ENCODE measurements around the gene NAGA.

The NAGA gene

GRCh38 chr22:42061041-42061440 is 9.6 kb downstream of the NAGA start:
- Histone ChIP-seq H3K4me2 (ENCODE audit: low read length) (no peak overlapping the region), H2BK5ac (ENCODE audit: low read depth, low read length, poor library complexity) (no peak overlapping the region), H3K4me3 (ENCODE audit: low read depth, low read length) (no peak overlapping the region), H3K27me3 (ENCODE audit: insufficient read depth, low read length) (no peaks in the 10 kb centered on the region), H3K36me3 (ENCODE audit: control insufficient read depth in 1 of 2, insufficient read depth in 2 of 2, low read length in 2 of 2) (peaks cover 17 to 22% of the 10 kb centered on the region in 2 experiments), H3K27ac (ENCODE audit: low read depth, low read length) (no peak overlapping the region), H2AK5ac (ENCODE audit: low read length) (no peak overlapping the region), H2BK12ac (ENCODE audit: low read length) (no peak overlapping the region), H3K23ac (ENCODE audit: low read length) (no peak overlapping the region), H3K14ac (ENCODE audit: low read length) (no peak overlapping the region), H4K12ac (ENCODE audit: low read depth, low read length) (no peak overlapping the region), H4K91ac (ENCODE audit: low read depth, low read length) (no peak overlapping the region), H3K9ac (ENCODE audit: low read length) (no peak overlapping the region), H3K18ac (ENCODE audit: low read length) (no peak overlapping the region), H2BK120ac (ENCODE audit: insufficient read depth, low read length, poor library complexity) (no peak overlapping the region), H2AFZ (ENCODE audit: insufficient read depth, low read length, poor library complexity) (no peak overlapping the region), H3K4ac (ENCODE audit: low read depth, low read length) (no peak overlapping the region), H3K4me1 (ENCODE audit: control insufficient read depth in 1 of 2, insufficient read depth in 2 of 2, low read length in 2 of 2) (no peaks in the 10 kb centered on the region), H3K9me3 (ENCODE audit: insufficient read depth, low read depth, low read length) (peaks cover 3% of the 10 kb centered on the region), H4K8ac (ENCODE audit: low read depth, low read length) (no peak overlapping the region), H3K79me2 (ENCODE audit: control insufficient read depth, insufficient read depth, low read length, poor library complexity) (no peaks in the 10 kb centered on the region), H3K79me1 (ENCODE audit: low read length) (no peaks in the 10 kb centered on the region)
- DNase-seq: no peak
- no CpG with 5 or more reads among the region's 7 CpGs for WGBS (ENCODE audit: extremely low coverage, insufficient coverage, insufficient read length)

- no CpG with 5 or more reads among the region's 5 CpGs for WGBS (ENCODE audit: extremely low coverage, insufficient coverage, insufficient read length)
- DNase-seq: no peak
- no peaks in the 10 kb centered on the region for H3K79me1 ChIP-seq (ENCODE audit: low read length)
- H4K12ac ChIP-seq (ENCODE audit: low read depth, low read length): no peak overlapping the region
- no peak overlapping the region for H3K4me2 ChIP-seq (ENCODE audit: low read length)
- H3K79me2 ChIP-seq (ENCODE audit: control insufficient read depth, insufficient read depth, low read length, poor library complexity): no peaks in the 10 kb centered on the region
- H2BK12ac ChIP-seq (ENCODE audit: low read length): no peak overlapping the region
- H3K27ac ChIP-seq (ENCODE audit: low read depth, low read length): no peak overlapping the region
- no peak overlapping the region for H3K4me3 ChIP-seq (ENCODE audit: low read depth, low read length)
- peaks cover 3% of the 10 kb centered on the region for H3K9me3 ChIP-seq (ENCODE audit: insufficient read depth, low read depth, low read length)
- no peaks in the 10 kb centered on the region for H3K4me1 ChIP-seq (ENCODE audit: control insufficient read depth in 1 of 2, insufficient read depth in 2 of 2, low read length in 2 of 2)
- no peak overlapping the region for H4K91ac ChIP-seq (ENCODE audit: low read depth, low read length)
- no peak overlapping the region for H2AK5ac ChIP-seq (ENCODE audit: low read length)
- H2BK5ac ChIP-seq (ENCODE audit: low read depth, low read length, poor library complexity): no peak overlapping the region
- H3K36me3 ChIP-seq (ENCODE audit: control insufficient read depth in 1 of 2, insufficient read depth in 2 of 2, low read length in 2 of 2): peaks cover 13 to 18% of the 10 kb centered on the region in 2 experiments
- H2AFZ ChIP-seq (ENCODE audit: insufficient read depth, low read length, poor library complexity): no peak overlapping the region
- H3K23ac ChIP-seq (ENCODE audit: low read length): no peak overlapping the region
- no peaks in the 10 kb centered on the region for H3K27me3 ChIP-seq (ENCODE audit: insufficient read depth, low read length)
- no peak overlapping the region for H3K18ac ChIP-seq (ENCODE audit: low read length)
- no peak overlapping the region for H3K4ac ChIP-seq (ENCODE audit: low read depth, low read length)
- H4K8ac ChIP-seq (ENCODE audit: low read depth, low read length): no peak overlapping the region
- H3K14ac ChIP-seq (ENCODE audit: low read length): no peak overlapping the region
- no peak overlapping the region for H3K9ac ChIP-seq (ENCODE audit: low read length)
- no peak overlapping the region for H2BK120ac ChIP-seq (ENCODE audit: insufficient read depth, low read length, poor library complexity)
These were observed 10.1 kb downstream of the NAGA start for GRCh38 chr22:42060489-42060888.

GRCh38 chr22:42056757-42057511 is 13.7 kb downstream of the NAGA start:
- H4K91ac ChIP-seq (ENCODE audit: low read depth, low read length): no peak overlapping the region
- H3K36me3 ChIP-seq (ENCODE audit: control insufficient read depth in 1 of 2, insufficient read depth in 2 of 2, low read length in 2 of 2): peaks cover 13 to 17% of the 10 kb centered on the region in 2 experiments
- no CpG with 5 or more reads among the region's 1 CpG for WGBS (ENCODE audit: extremely low coverage, insufficient coverage, insufficient read length)
- no peak overlapping the region for H2AK5ac ChIP-seq (ENCODE audit: low read length)
- no peak overlapping the region for H3K4me3 ChIP-seq (ENCODE audit: low read depth, low read length)
- H2BK12ac ChIP-seq (ENCODE audit: low read length): no peak overlapping the region
- no peak overlapping the region for H3K23ac ChIP-seq (ENCODE audit: low read length)
- H3K9me3 ChIP-seq (ENCODE audit: insufficient read depth, low read depth, low read length): peaks cover 3% of the 10 kb centered on the region
- no peaks in the 10 kb centered on the region for H3K4me1 ChIP-seq (ENCODE audit: control insufficient read depth in 1 of 2, insufficient read depth in 2 of 2, low read length in 2 of 2)
- no peak overlapping the region for H4K8ac ChIP-seq (ENCODE audit: low read depth, low read length)
- no peak overlapping the region for H2AFZ ChIP-seq (ENCODE audit: insufficient read depth, low read length, poor library complexity)
- H3K4me2 ChIP-seq (ENCODE audit: low read length): no peak overlapping the region
- no peak overlapping the region for H2BK5ac ChIP-seq (ENCODE audit: low read depth, low read length, poor library complexity)
- H3K18ac ChIP-seq (ENCODE audit: low read length): no peak overlapping the region
- no peaks in the 10 kb centered on the region for H3K27me3 ChIP-seq (ENCODE audit: insufficient read depth, low read length)
- no peaks in the 10 kb centered on the region for H3K79me1 ChIP-seq (ENCODE audit: low read length)
- no peak for DNase-seq
- H2BK120ac ChIP-seq (ENCODE audit: insufficient read depth, low read length, poor library complexity): no peak overlapping the region
- no peak overlapping the region for H3K27ac ChIP-seq (ENCODE audit: low read depth, low read length)
- no peak overlapping the region for H4K12ac ChIP-seq (ENCODE audit: low read depth, low read length)
- no peaks in the 10 kb centered on the region for H3K79me2 ChIP-seq (ENCODE audit: control insufficient read depth, insufficient read depth, low read length, poor library complexity)
- no peak overlapping the region for H3K9ac ChIP-seq (ENCODE audit: low read length)
- H3K14ac ChIP-seq (ENCODE audit: low read length): no peak overlapping the region
- no peak overlapping the region for H3K4ac ChIP-seq (ENCODE audit: low read depth, low read length)

GRCh38 chr22:42052765-42053164 is 17.8 kb downstream of the NAGA start:
- Histone ChIP-seq H4K91ac (ENCODE audit: low read depth, low read length) (no peak overlapping the region), H3K9ac (ENCODE audit: low read length) (no peak overlapping the region), H3K18ac (ENCODE audit: low read length) (no peak overlapping the region), H3K27me3 (ENCODE audit: insufficient read depth, low read length) (no peaks in the 10 kb centered on the region), H3K23ac (ENCODE audit: low read length) (no peak overlapping the region), H3K79me2 (ENCODE audit: control insufficient read depth, insufficient read depth, low read length, poor library complexity) (no peaks in the 10 kb centered on the region), H2AK5ac (ENCODE audit: low read length) (no peak overlapping the region), H3K36me3 (ENCODE audit: control insufficient read depth in 1 of 2, insufficient read depth in 2 of 2, low read length in 2 of 2) (no peaks in the 10 kb centered on the region), H2BK120ac (ENCODE audit: insufficient read depth, low read length, poor library complexity) (no peak overlapping the region), H3K9me3 (ENCODE audit: insufficient read depth, low read depth, low read length) (no peaks in the 10 kb centered on the region), H3K79me1 (ENCODE audit: low read length) (no peaks in the 10 kb centered on the region), H3K4me2 (ENCODE audit: low read length) (no peak overlapping the region), H3K4ac (ENCODE audit: low read depth, low read length) (no peak overlapping the region), H2AFZ (ENCODE audit: insufficient read depth, low read length, poor library complexity) (no peak overlapping the region), H4K8ac (ENCODE audit: low read depth, low read length) (no peak overlapping the region), H3K27ac (ENCODE audit: low read depth, low read length) (no peak overlapping the region), H3K4me3 (ENCODE audit: low read depth, low read length) (no peak overlapping the region), H4K12ac (ENCODE audit: low read depth, low read length) (no peak overlapping the region), H3K14ac (ENCODE audit: low read length) (no peak overlapping the region), H3K4me1 (ENCODE audit: control insufficient read depth in 1 of 2, insufficient read depth in 2 of 2, low read length in 2 of 2) (no peaks in the 10 kb centered on the region), H2BK12ac (ENCODE audit: low read length) (no peak overlapping the region), H2BK5ac (ENCODE audit: low read depth, low read length, poor library complexity) (no peak overlapping the region)
- no CpG with 5 or more reads among the region's 3 CpGs for WGBS (ENCODE audit: extremely low coverage, insufficient coverage, insufficient read length)
- no peak for DNase-seq
